RWPE2 (cell line): ENCODE data around the gene CENPP.

ENCODE experiments used
- ATAC-seq: fragments of 200-7000 bp; cut with Tn5 transposase; 3 replicates; pipeline ENCODE4 v1.9.1; 2021; ENCODE audit warnings: low read depth
- DNase-seq: peaks from one replicate; pipeline ENCODE4 v3.0.0-alpha.2; 2020; ENCODE audit warnings: low spot score
- H3K27ac ChIP-seq: fragments of 450-650 bp; 2 replicates; pipeline ENCODE4 v1.5.1; 2017; ENCODE audit warnings: mild to moderate bottlenecking; ENCODE audit not compliant: poor library complexity, severe bottlenecking
- H3K27me3 ChIP-seq: fragments of 250-450 bp; sonication (Bioruptor Pico); 2 replicates; pipeline ENCODE4 v1.5.1; 2021; ENCODE audit warnings: mild to moderate bottlenecking, moderate library complexity; ENCODE audit not compliant: insufficient read depth, poor library complexity, severe bottlenecking
- H3K36me3 ChIP-seq: fragments of 250-450 bp; sonication (Bioruptor Pico); 2 replicates; pipeline ENCODE4 v1.5.1; 2020; ENCODE audit warnings: low read depth, mild to moderate bottlenecking, moderate library complexity
- H3K4me1 ChIP-seq: fragments of 250-450 bp; sonication (Bioruptor Pico); 2 replicates; pipeline ENCODE4 v1.5.1; 2021; ENCODE audit warnings: mild to moderate bottlenecking, moderate library complexity; ENCODE audit not compliant: insufficient read depth, poor library complexity, severe bottlenecking
- H3K4me3 ChIP-seq: fragments of 250-450 bp; sonication (Bioruptor Pico); 2 replicates; pipeline ENCODE4 v1.5.1; 2021; ENCODE audit warnings: mild to moderate bottlenecking, moderate library complexity; ENCODE audit not compliant: severe bottlenecking
- H3K9me3 ChIP-seq: fragments of 250-450 bp; sonication (Bioruptor Pico); 2 replicates; pipeline ENCODE4 v1.5.1; 2021; ENCODE audit warnings: mild to moderate bottlenecking, moderate library complexity; ENCODE audit not compliant: severe bottlenecking
- TF ChIP-seq, protein P1 (sequence below): fragments of 450-650 bp; IDR thresholded peaks from one replicate; pipeline ENCODE4 v1.5.1; 2017; ENCODE audit warnings: mild to moderate bottlenecking, moderate library complexity; ENCODE audit not compliant: poor library complexity, severe bottlenecking

CENPP gene

DNA sequence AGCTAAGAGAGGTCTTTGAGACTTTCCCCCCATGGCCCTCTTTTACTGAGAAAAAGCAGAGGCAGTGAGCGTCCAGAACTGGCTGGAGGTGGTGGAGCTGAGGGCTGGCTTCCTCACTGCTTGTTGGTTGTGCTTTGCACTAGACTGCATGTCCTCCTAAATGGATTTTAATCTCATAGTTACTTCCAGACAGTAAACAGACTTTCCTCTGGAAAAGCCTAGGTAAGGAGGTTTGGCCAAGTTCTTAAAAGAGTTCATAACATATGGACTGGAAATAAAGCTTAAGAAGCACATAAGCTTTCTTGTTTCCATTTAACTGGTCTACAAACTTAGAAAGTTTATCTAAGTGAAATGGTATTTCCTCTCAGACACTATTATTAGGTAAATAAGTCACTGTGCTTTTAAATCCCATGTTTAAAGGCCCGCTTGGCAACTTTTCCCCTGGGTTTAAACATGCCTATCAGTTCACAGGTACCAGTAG, 154.6 kb downstream of the CENPP start:
- no peak for DNase-seq
- H3K4me1 ChIP-seq = peaks cover 18% of the 10 kb centered on the region
- no peaks in the 10 kb centered on the region for H3K36me3 ChIP-seq
- H3K27ac ChIP-seq = peak overlapping the region; percentile 56
- TF ChIP-seq, protein P1, sequence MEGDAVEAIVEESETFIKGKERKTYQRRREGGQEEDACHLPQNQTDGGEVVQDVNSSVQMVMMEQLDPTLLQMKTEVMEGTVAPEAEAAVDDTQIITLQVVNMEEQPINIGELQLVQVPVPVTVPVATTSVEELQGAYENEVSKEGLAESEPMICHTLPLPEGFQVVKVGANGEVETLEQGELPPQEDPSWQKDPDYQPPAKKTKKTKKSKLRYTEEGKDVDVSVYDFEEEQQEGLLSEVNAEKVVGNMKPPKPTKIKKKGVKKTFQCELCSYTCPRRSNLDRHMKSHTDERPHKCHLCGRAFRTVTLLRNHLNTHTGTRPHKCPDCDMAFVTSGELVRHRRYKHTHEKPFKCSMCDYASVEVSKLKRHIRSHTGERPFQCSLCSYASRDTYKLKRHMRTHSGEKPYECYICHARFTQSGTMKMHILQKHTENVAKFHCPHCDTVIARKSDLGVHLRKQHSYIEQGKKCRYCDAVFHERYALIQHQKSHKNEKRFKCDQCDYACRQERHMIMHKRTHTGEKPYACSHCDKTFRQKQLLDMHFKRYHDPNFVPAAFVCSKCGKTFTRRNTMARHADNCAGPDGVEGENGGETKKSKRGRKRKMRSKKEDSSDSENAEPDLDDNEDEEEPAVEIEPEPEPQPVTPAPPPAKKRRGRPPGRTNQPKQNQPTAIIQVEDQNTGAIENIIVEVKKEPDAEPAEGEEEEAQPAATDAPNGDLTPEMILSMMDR = no peak
- no peaks in the 10 kb centered on the region for H3K27me3 ChIP-seq
- ATAC-seq = 0 out of 3 replicates have a peak, but pooled peaks have one; percentile 21
- H3K9me3 ChIP-seq = no peaks in the 10 kb centered on the region
- H3K4me3 ChIP-seq = no peak overlapping the region

- ATAC-seq (peak; percentile 96), DNase-seq (no peak)
- Histone ChIP-seq H3K36me3 (no peaks in the 10 kb centered on the region), H3K4me3 (no peak overlapping the region), H3K4me1 (peaks cover 18% of the 10 kb centered on the region), H3K27ac (peak overlapping the region; percentile 56), H3K9me3 (no peaks in the 10 kb centered on the region), H3K27me3 (no peaks in the 10 kb centered on the region)
- TF ChIP-seq, protein P1 = no peak
Measured at GRCh38 chr9:92480986-92481633, 155.4 kb downstream of the CENPP start.

DNA sequence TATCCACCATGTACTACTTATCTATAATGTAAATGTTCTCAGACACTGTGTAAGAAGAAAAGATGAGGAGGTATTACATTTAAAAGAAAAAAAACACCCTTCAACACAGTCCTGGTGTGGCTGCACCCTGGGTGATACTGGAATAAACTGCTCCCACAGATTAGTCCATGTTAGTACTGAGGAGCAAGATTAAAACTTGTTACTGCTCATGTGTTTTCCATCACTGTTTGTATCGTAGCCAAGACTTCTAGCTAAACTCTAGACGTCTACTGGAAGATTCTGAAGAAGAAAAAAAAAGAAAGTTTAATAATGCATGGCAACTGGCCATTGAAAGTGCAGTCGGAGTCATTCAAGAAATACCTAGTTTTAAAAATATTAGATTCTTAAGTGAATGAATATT, 156.6 kb downstream of the CENPP start, which contains the start of gene ASPN:
TSS of gene ASPN (minus strand) at position 178 of the 400 bp plus-strand sequence.
- no peaks in the 10 kb centered on the region for H3K9me3 ChIP-seq
- ATAC-seq = no peak
- no peaks in the 10 kb centered on the region for H3K36me3 ChIP-seq
- peak within 1 kb of the TSS; percentile 56 for H3K27ac ChIP-seq
- H3K4me1 ChIP-seq = peaks cover 18% of the 10 kb centered on the region
- TF ChIP-seq, protein P1 = no peak
- no peak for DNase-seq
- H3K27me3 ChIP-seq = no peaks in the 10 kb centered on the region
- no peak within 1 kb of the TSS for H3K4me3 ChIP-seq

DNA sequence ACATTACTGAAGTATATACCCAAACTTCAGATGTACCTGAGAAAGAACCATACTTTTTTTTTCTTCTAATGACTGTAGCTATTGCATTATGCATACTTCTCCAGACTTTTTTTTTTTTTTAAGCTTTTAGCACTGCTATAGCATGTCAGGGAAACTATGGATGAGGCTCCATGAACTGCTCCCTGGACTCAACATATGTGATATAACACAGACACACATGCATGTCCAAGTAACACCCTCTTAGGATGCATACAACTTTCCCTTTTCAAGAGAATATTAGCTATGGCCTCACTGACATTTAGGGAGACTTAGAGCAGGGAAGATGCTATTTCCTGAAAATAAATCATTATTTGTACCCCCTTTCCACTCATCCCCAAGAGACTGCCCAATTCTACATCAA, 157.1 kb downstream of the CENPP start:
- ATAC-seq = no peak
- Histone ChIP-seq H3K27me3 (no peaks in the 10 kb centered on the region), H3K36me3 (no peaks in the 10 kb centered on the region), H3K4me1 (peaks cover 18% of the 10 kb centered on the region), H3K4me3 (no peak overlapping the region), H3K9me3 (no peaks in the 10 kb centered on the region), H3K27ac (no peak overlapping the region)
- TF ChIP-seq, protein P1 = no peak
- no peak for DNase-seq
